H9 (cell line): ENCODE measurements around the gene DPF3. TPM values are rescaled to one million over a fixed set of nuclear protein-coding genes. Genes with fewer than 3 reads are reported as not detected.

Source experiments
- DNase-seq: peaks from one replicate; pipeline ENCODE4 v3.0.0-alpha.2; 2017
- H2AFZ ChIP-seq: one replicate; pipeline ENCODE4 v1.6.1; 2013; ENCODE audit warnings: mild to moderate bottlenecking, low read length, control low read depth, moderate library complexity
- H2AK5ac ChIP-seq: 2 replicates; pipeline ENCODE4 v1.6.1; 2013; ENCODE audit warnings: low read length, control low read depth, mixed read lengths; ENCODE audit not compliant: insufficient read length
- H2BK120ac ChIP-seq: one replicate; pipeline ENCODE4 v1.6.1; 2013; ENCODE audit warnings: low read depth, mild to moderate bottlenecking, low read length, control low read depth, inconsistent platforms; ENCODE audit not compliant: poor library complexity, severe bottlenecking
- H2BK12ac ChIP-seq: 2 replicates; pipeline ENCODE4 v1.6.1; 2013; ENCODE audit warnings: low read length, control low read depth, mixed read lengths, low read depth; ENCODE audit not compliant: insufficient read length
- H2BK15ac ChIP-seq: 2 replicates; pipeline ENCODE4 v1.6.1; 2013; ENCODE audit warnings: low read depth, low read length, control low read depth
- H2BK20ac ChIP-seq: one replicate; pipeline ENCODE4 v1.6.1; 2013; ENCODE audit warnings: low read depth, mild to moderate bottlenecking, low read length, control low read depth, inconsistent platforms; ENCODE audit not compliant: poor library complexity, severe bottlenecking
- H2BK5ac ChIP-seq: 2 replicates; pipeline ENCODE4 v1.6.1; 2013; ENCODE audit warnings: low read length, control low read depth, mixed read lengths; ENCODE audit not compliant: insufficient read length
- H3K14ac ChIP-seq: 2 replicates; pipeline ENCODE4 v1.6.1; 2013; ENCODE audit warnings: low read length, control low read depth; ENCODE audit not compliant: insufficient read depth
- H3K18ac ChIP-seq: 2 replicates; pipeline ENCODE4 v1.6.1; 2013; ENCODE audit warnings: low read depth, mild to moderate bottlenecking, mixed read lengths, low read length, control low read depth; ENCODE audit not compliant: insufficient read length
- H3K23ac ChIP-seq: 2 replicates; pipeline ENCODE4 v1.6.1; 2013; ENCODE audit warnings: low read length, control low read depth, mixed read lengths, low read depth; ENCODE audit not compliant: insufficient read length
- H3K23me2 ChIP-seq: 2 replicates; pipeline ENCODE4 v1.6.1; 2013; ENCODE audit warnings: low read depth, mild to moderate bottlenecking, mixed read lengths, low read length, control low read depth; ENCODE audit not compliant: insufficient read length, poor library complexity, severe bottlenecking
- H3K27ac ChIP-seq: 2 replicates; pipeline ENCODE4 v1.5.1; 2013; ENCODE audit warnings: low read length, control low read depth, mixed read lengths, low read depth; ENCODE audit not compliant: insufficient read length
- H3K27me3 ChIP-seq: 2 replicates; pipeline ENCODE4 v1.6.1; 2013; ENCODE audit warnings: low read length, control low read depth, inconsistent platforms; ENCODE audit not compliant: insufficient read depth
- H3K4ac ChIP-seq: 2 replicates; pipeline ENCODE4 v1.6.1; 2013; ENCODE audit warnings: low read depth, mild to moderate bottlenecking, control low read depth, inconsistent platforms, low read length, moderate library complexity
- H3K4me1 ChIP-seq: 2 replicates; pipeline ENCODE4 v1.6.1; 2013; ENCODE audit warnings: low read length, control low read depth, inconsistent platforms; ENCODE audit not compliant: insufficient read depth
- H3K4me2 ChIP-seq: 2 replicates; pipeline ENCODE4 v1.6.1; 2013; ENCODE audit warnings: low read length, control low read depth, mixed read lengths; ENCODE audit not compliant: insufficient read length, insufficient read depth
- H3K56ac ChIP-seq: 2 replicates; pipeline ENCODE4 v1.6.1; 2013; ENCODE audit warnings: low read depth, mild to moderate bottlenecking, mixed read lengths, low read length, control low read depth; ENCODE audit not compliant: insufficient read length
- H3K79me1 ChIP-seq: 2 replicates; pipeline ENCODE4 v1.6.1; 2013; ENCODE audit warnings: low read depth, mild to moderate bottlenecking, moderate library complexity, low read length, control low read depth, inconsistent platforms; ENCODE audit not compliant: insufficient read depth, poor library complexity, severe bottlenecking
- H3K79me2 ChIP-seq: 2 replicates; pipeline ENCODE4 v1.6.1; 2013; ENCODE audit warnings: low read length, control low read depth, inconsistent platforms; ENCODE audit not compliant: insufficient read depth
- H3K9ac ChIP-seq: 2 replicates; pipeline ENCODE4 v1.6.1; 2013; ENCODE audit warnings: low read length, control low read depth, mixed read lengths; ENCODE audit not compliant: insufficient read length; ENCODE audit errors: extremely low read depth
- H3K9me3 ChIP-seq: one replicate; pipeline ENCODE4 v1.6.1; 2013; ENCODE audit warnings: low read depth, low read length, inconsistent platforms; ENCODE audit not compliant: control insufficient read depth
- H3T11ph ChIP-seq: one replicate; pipeline ENCODE4 v1.6.1; 2013; ENCODE audit warnings: mild to moderate bottlenecking, low read length, control low read depth, inconsistent platforms
- H4K20me1 ChIP-seq: one replicate; pipeline ENCODE4 v1.6.1; 2013; ENCODE audit not compliant: control insufficient read depth, insufficient read length, insufficient read depth
- H4K5ac ChIP-seq: 2 replicates; pipeline ENCODE4 v1.6.1; 2013; ENCODE audit warnings: low read depth, mild to moderate bottlenecking, mixed read lengths, low read length, control low read depth; ENCODE audit not compliant: insufficient read length
- H4K8ac ChIP-seq: replicated peaks from 2 replicates; pipeline ENCODE4 v1.6.1; 2013; ENCODE audit warnings: low read length, control low read depth, mixed read lengths, low read depth; ENCODE audit not compliant: insufficient read length
- H4K91ac ChIP-seq: 2 replicates; pipeline ENCODE4 v1.6.1; 2013; ENCODE audit warnings: low read depth, mild to moderate bottlenecking, moderate library complexity, mixed read lengths, low read length, control low read depth; ENCODE audit not compliant: insufficient read length
- H3K27ac Mint-ChIP-seq, 3 experiments: 2 replicates in 2 of 3; 3 replicates in 1 of 3; pipeline ENCODE4 v1.8.0; 2020 to 2021; ENCODE audit warnings: mixed read lengths in 3 of 3, mild to moderate bottlenecking in 1 of 3, moderate library complexity in 1 of 3
- H3K27me3 Mint-ChIP-seq: 2 replicates; pipeline ENCODE4 v1.8.0; 2021; ENCODE audit warnings: low read depth, mild to moderate bottlenecking, moderate library complexity, mixed read lengths
- H3K36me3 Mint-ChIP-seq, 3 experiments: 2 replicates in 2 of 3; 3 replicates in 1 of 3; pipeline ENCODE4 v1.8.0; 2020 to 2021; ENCODE audit warnings: low read depth in 3 of 3, mixed read lengths in 3 of 3; ENCODE audit not compliant: insufficient read depth in 1 of 3
- H3K4me1 Mint-ChIP-seq, 2 experiments: 2 replicates each; pipeline ENCODE4 v1.8.0; 2020; ENCODE audit warnings: mixed read lengths in 2 of 2
- H3K4me3 Mint-ChIP-seq, 2 experiments: 2 replicates in 1 of 2; 3 replicates in 1 of 2; pipeline ENCODE4 v1.8.0; 2020 to 2021; ENCODE audit warnings: mild to moderate bottlenecking in 2 of 2, mixed read lengths in 2 of 2, moderate library complexity in 1 of 2
- H3K9me3 Mint-ChIP-seq, 2 experiments: 2 replicates in 1 of 2; 3 replicates in 1 of 2; pipeline ENCODE4 v1.8.0; 2020; ENCODE audit warnings: mild to moderate bottlenecking in 2 of 2, mixed read lengths in 2 of 2, moderate library complexity in 1 of 2
- CTCF ChIP-seq: fragments of 200-600 bp; sonication (generic); conservative IDR thresholded peaks from 3 replicates; pipeline ENCODE4 v1.8.0; 2021; ENCODE audit warnings: antibody characterized with exemption, mild to moderate bottlenecking
- WGBS: extraction: QIAGEN DNeasy Blood & Tissue Kit; methylation state at CpG from one replicate; pipeline ENCODE4 v1.1.7; 2013; ENCODE audit warnings: missing lambda C conversion rate, low lambda C conversion rate, mixed read lengths; ENCODE audit not compliant: insufficient read length; ENCODE audit errors: extremely low coverage; 5-methylcytosine and 5-hydroxymethylcytosine counted together
- total RNA-seq: library from RNA; stranded (reverse); gene quantifications from 2 replicates; pipeline ENCODE4 v1.2.1, GENCODE V29; 2021

Gene DPF3
- total RNA-seq, 1 experiment from 2014 or later = not detected

GRCh38 chr14:72756967-72757366, 136.9 kb downstream of the DPF3 start:
- Histone ChIP-seq H2BK5ac (no peak overlapping the region), H2BK15ac (no peak overlapping the region), H3K9ac (no peak overlapping the region), H4K91ac (no peak overlapping the region), H4K20me1 (no peaks in the 10 kb centered on the region), H3K18ac (no peak overlapping the region), H3K27ac (no peak overlapping the region), H3T11ph (no peak overlapping the region), H3K14ac (no peak overlapping the region), H3K23me2 (no peaks in the 10 kb centered on the region), H3K4me1 (no peaks in the 10 kb centered on the region), H3K4ac (no peak overlapping the region), H2BK12ac (no peak overlapping the region), H2AK5ac (no peak overlapping the region), H3K23ac (no peak overlapping the region), H3K9me3 (no peaks in the 10 kb centered on the region), H4K5ac (no peak overlapping the region), H4K8ac (no peak overlapping the region), H2BK20ac (no peak overlapping the region), H3K4me2 (no peak overlapping the region), H3K79me1 (no peaks in the 10 kb centered on the region), H3K56ac (no peak overlapping the region), H3K79me2 (no peaks in the 10 kb centered on the region), H2AFZ (no peak overlapping the region), H2BK120ac (no peak overlapping the region), H3K27me3 (no peaks in the 10 kb centered on the region)
- WGBS = no CpG with 5 or more reads among the region's 1 CpG
- TF ChIP-seq CTCF = no peak
- peaks cover 5 to 18% (median 9%) of the 10 kb centered on the region in 3 experiments for H3K36me3 Mint-ChIP-seq
- no peak overlapping the region for H3K27ac Mint-ChIP-seq
- H3K9me3 Mint-ChIP-seq = peaks cover 20 to 29% of the 10 kb centered on the region in 2 experiments
- H3K4me3 Mint-ChIP-seq = no peak overlapping the region
- peaks cover 2% of the 10 kb centered on the region for H3K27me3 Mint-ChIP-seq
- no peak for DNase-seq
- 0 out of 4 replicates have a peak, but pooled peaks cover 0 to 3% of the 10 kb centered on the region in 2 experiments for H3K4me1 Mint-ChIP-seq
